ENCODE measurements around the gene BCAS3.

DNA sequence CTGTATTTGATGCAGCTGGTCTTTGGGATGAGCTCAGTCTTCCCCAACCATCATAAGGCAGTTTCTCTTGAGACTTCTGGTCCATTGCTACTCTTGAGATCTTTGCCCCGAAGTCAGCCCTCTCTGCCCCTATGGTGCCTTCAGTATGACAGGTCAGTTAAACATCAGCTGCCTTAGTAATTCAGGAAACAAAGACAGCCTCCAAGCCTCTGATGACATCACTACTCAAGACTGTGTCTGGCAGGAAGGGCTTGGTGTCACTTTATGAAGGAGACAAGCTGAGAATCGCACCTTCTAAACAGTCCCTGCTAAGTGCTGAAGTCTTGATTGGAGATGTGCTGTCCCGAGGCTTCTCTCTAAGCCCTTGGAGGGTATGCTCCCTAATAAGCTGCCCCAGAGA, 617.1 kb downstream of the BCAS3 start:
- TF ChIP-seq, protein P1, sequence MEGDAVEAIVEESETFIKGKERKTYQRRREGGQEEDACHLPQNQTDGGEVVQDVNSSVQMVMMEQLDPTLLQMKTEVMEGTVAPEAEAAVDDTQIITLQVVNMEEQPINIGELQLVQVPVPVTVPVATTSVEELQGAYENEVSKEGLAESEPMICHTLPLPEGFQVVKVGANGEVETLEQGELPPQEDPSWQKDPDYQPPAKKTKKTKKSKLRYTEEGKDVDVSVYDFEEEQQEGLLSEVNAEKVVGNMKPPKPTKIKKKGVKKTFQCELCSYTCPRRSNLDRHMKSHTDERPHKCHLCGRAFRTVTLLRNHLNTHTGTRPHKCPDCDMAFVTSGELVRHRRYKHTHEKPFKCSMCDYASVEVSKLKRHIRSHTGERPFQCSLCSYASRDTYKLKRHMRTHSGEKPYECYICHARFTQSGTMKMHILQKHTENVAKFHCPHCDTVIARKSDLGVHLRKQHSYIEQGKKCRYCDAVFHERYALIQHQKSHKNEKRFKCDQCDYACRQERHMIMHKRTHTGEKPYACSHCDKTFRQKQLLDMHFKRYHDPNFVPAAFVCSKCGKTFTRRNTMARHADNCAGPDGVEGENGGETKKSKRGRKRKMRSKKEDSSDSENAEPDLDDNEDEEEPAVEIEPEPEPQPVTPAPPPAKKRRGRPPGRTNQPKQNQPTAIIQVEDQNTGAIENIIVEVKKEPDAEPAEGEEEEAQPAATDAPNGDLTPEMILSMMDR (conservative IDR thresholded peaks at IDR 0.05; ENCODE audit: low read depth, low read length) = no peak
- no peak for TF ChIP-seq EZH2 (IDR thresholded peaks at IDR 0.05; ENCODE audit: borderline replicate concordance, low read depth, low read length, poor library complexity, severe bottlenecking)

Data from A673 (cell line).